HepG2 (cell line): ENCODE data around the gene NCOA5. TPM values are rescaled to one million over a fixed set of nuclear protein-coding genes. Genes with fewer than 3 reads are reported as not detected.
A peak's percentile ranks its signal among the peaks of the same experiment; 100 is the strongest.

Source experiments
- BORCS8-MEF2B ChIP-seq: sonication (generic); formaldehyde crosslinking; IDR thresholded peaks from 2 replicates; pipeline ENCODE4 v1.8.0; 2022; ENCODE audit warnings: mild to moderate bottlenecking, missing genetic modification reagents
- CHCHD3 ChIP-seq: sonication (generic); formaldehyde crosslinking; IDR thresholded peaks from 2 replicates; pipeline ENCODE4 v1.8.0; 2022; ENCODE audit warnings: mild to moderate bottlenecking, missing genetic modification reagents, moderate library complexity
- DDIT3 ChIP-seq: sonication (generic); formaldehyde crosslinking; IDR thresholded peaks from 2 replicates; pipeline ENCODE4 v1.4.0; 2020; ENCODE audit warnings: mild to moderate bottlenecking, missing genetic modification reagents
- FOSL2 ChIP-seq: sonication (generic); formaldehyde crosslinking; IDR thresholded peaks from 2 replicates; pipeline ENCODE4 v1.4.0; 2020; ENCODE audit warnings: missing genetic modification reagents
- FOXA3 ChIP-seq: IDR thresholded peaks from 2 replicates; pipeline ENCODE4 v1.6.1; 2016; ENCODE audit warnings: missing genetic modification reagents, missing compliant biosample characterization
- GLI4 ChIP-seq: sonication (generic); formaldehyde crosslinking; IDR thresholded peaks from 2 replicates; pipeline ENCODE4 v1.5.1; 2020; ENCODE audit warnings: missing genetic modification reagents, mild to moderate bottlenecking, moderate library complexity, borderline replicate concordance
- HDAC6 ChIP-seq: fragments of 200-600 bp; sonication (generic); IDR thresholded peaks from 2 replicates; pipeline ENCODE4 v1.7.0; 2017; ENCODE audit warnings: mild to moderate bottlenecking, antibody characterized with exemption, low read length, low read depth
- JUND ChIP-seq: sonication (generic); formaldehyde crosslinking; IDR thresholded peaks from 2 replicates; pipeline ENCODE4 v1.8.0; 2022; ENCODE audit warnings: mild to moderate bottlenecking, missing genetic modification reagents
- MYC ChIP-seq: sonication (generic); formaldehyde crosslinking; IDR thresholded peaks from 2 replicates; pipeline ENCODE4 v1.9.0; 2021; ENCODE audit warnings: missing genetic modification reagents, borderline replicate concordance
- POGZ ChIP-seq: sonication (generic); formaldehyde crosslinking; IDR thresholded peaks from 2 replicates; pipeline ENCODE4 v1.4.0; 2020; ENCODE audit warnings: mild to moderate bottlenecking, missing genetic modification reagents
- RBFOX2 ChIP-seq: fragments of 200-400 bp; formaldehyde crosslinking; IDR thresholded peaks from 2 replicates; pipeline ENCODE4 v1.6.1; 2017; ENCODE audit warnings: low read depth, mild to moderate bottlenecking, low read length
- RXRB ChIP-seq: IDR thresholded peaks from 2 replicates; pipeline ENCODE4 v1.6.1; 2016; ENCODE audit warnings: borderline replicate concordance, missing genetic modification reagents, missing compliant biosample characterization
- SALL2 ChIP-seq: sonication (generic); formaldehyde crosslinking; IDR thresholded peaks from 2 replicates; pipeline ENCODE4 v1.8.1; 2023; ENCODE audit warnings: mild to moderate bottlenecking, missing genetic modification reagents, inconsistent platforms
- SP140L ChIP-seq: sonication (generic); formaldehyde crosslinking; IDR thresholded peaks from 2 replicates; pipeline ENCODE4 v1.4.0; 2020; ENCODE audit warnings: missing genetic modification reagents, borderline replicate concordance
- SP2 ChIP-seq: sonication (generic); formaldehyde crosslinking; IDR thresholded peaks from 2 replicates; pipeline ENCODE4 v1.5.1; 2020; ENCODE audit warnings: mild to moderate bottlenecking, missing genetic modification reagents
- TCF7L2 ChIP-seq: IDR thresholded peaks from 2 replicates; pipeline ENCODE4 v1.6.1; 2011; ENCODE audit warnings: mild to moderate bottlenecking, low read depth, low read length, moderate library complexity
- TFE3 ChIP-seq: IDR thresholded peaks from 2 replicates; pipeline ENCODE4 v1.6.1; 2016
- TIGD3 ChIP-seq: sonication (generic); formaldehyde crosslinking; IDR thresholded peaks from 2 replicates; pipeline ENCODE4 v1.5.1; 2020; ENCODE audit warnings: mild to moderate bottlenecking, missing genetic modification reagents, borderline replicate concordance
- U2AF1 ChIP-seq: fragments of 200-400 bp; formaldehyde crosslinking; optimal IDR thresholded peaks from 2 replicates; pipeline ENCODE3; 2017; ENCODE audit warnings: mild to moderate bottlenecking, low read depth, low read length
- ZFP62 ChIP-seq: sonication (generic); formaldehyde crosslinking; IDR thresholded peaks from 2 replicates; pipeline ENCODE4 v1.4.0; 2020; ENCODE audit warnings: missing genetic modification reagents
- ZNF18 ChIP-seq: sonication (generic); formaldehyde crosslinking; IDR thresholded peaks from 2 replicates; pipeline ENCODE4 v1.8.0; 2022; ENCODE audit warnings: mild to moderate bottlenecking, missing genetic modification reagents; ENCODE audit not compliant: insufficient replicate concordance
- ZNF225 ChIP-seq: sonication (generic); formaldehyde crosslinking; IDR thresholded peaks from 2 replicates; pipeline ENCODE4 v1.4.0; 2020; ENCODE audit warnings: mild to moderate bottlenecking, missing genetic modification reagents
- ZNF44 ChIP-seq: sonication (generic); formaldehyde crosslinking; IDR thresholded peaks from 2 replicates; pipeline ENCODE4 v1.5.1; 2020; ENCODE audit warnings: mild to moderate bottlenecking, missing genetic modification reagents
- ZNF552 ChIP-seq: sonication (generic); formaldehyde crosslinking; IDR thresholded peaks from 2 replicates; pipeline ENCODE4 v1.9.0; 2022; ENCODE audit warnings: missing genetic modification reagents, mild to moderate bottlenecking, borderline replicate concordance
- ZNF598 ChIP-seq: sonication (generic); formaldehyde crosslinking; IDR thresholded peaks from 2 replicates; pipeline ENCODE4 v1.5.1; 2020; ENCODE audit warnings: mild to moderate bottlenecking, missing genetic modification reagents, borderline replicate concordance
- polyA plus RNA-seq, 8 experiments: library from polyadenylated mRNA; depleted of rRNA in 3 of 8; stranded (reverse) in 7 of 8; unstranded in 1 of 8; fragments of >200 nt; fragmentation: Illumina TruSeq in 4 of 8; extraction: Trizol in 4 of 8; gene quantifications; 2 replicates each; pipeline versions ENCODE4 v1.2.1 to v1.2.3, GENCODE V29; 2011 to 2016; ENCODE audit warnings: low read depth in 4 of 8, missing spikeins in 1 of 8, mixed read lengths in 1 of 8; ENCODE audit not compliant: insufficient read depth in 1 of 8
- total RNA-seq, 5 experiments: library from RNA; depleted of rRNA; stranded (reverse); fragments of >200 nt; fragmentation: Illumina TruSeq; extraction: Trizol; gene quantifications; 2 replicates each; pipeline ENCODE4 v1.2.3, GENCODE V29; 2016; ENCODE audit warnings: low read depth in 1 of 5

NCOA5 gene
- total and polyA plus RNA-seq, 2 of the 13 experiments (the other 11 are each of a cell fraction or from before 2014, with no cell fraction given) = 16.5 to 28.4 TPM

DNA sequence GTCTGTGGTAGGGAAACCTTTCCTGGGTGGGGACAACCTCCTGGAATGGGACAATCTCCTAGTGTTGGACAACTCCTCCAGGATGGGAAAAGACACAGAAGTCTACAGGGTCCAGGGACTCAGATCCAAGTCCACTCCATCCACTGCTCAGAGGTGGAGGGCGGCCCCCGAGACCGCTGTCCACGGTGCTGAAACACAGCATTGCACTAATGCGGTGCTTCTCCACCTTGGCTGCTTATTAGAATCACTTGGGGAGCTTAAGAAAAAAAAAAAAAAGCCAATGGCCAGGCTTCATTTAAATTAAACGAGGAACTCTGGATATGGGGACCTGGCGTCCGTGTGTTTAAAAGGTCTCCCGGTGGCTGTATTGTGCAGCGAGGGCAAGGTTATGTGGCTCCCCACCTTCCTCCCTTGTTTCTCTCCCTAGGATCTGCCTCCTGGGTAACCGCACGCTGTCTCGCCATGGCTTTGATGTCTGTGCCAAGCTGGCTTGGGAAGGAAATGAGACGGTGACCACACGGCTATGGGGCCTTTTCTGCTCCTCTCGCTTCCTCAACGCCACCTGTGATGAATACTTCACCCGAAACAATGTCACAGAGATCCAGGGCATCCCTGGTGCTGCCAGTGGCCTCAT, 48.7 kb downstream of the NCOA5 start (continued):
- TF ChIP-seq RBFOX2 (no peak), ZNF225 (peak; percentile 55; the same call in 1 of the 2 replicates), SALL2 (peak; percentile 62; the same call in 1 of the 2 replicates), FOXA3 (peak; percentile 51; the same call in 1 of the 2 replicates), CHCHD3 (CRISPR knock-in tag) (no peak), HDAC6 (no peak), ZNF44 (CRISPR knock-in tag) (no peak), ZNF18 (no peak), ZNF598 (CRISPR knock-in tag) (peak; percentile 74; the same call in 1 of the 2 replicates), U2AF1 (no peak), TIGD3 (peak; percentile 75; the same call in 1 of the 2 replicates), POGZ (no peak), TCF7L2 (no peak), TFE3 (CRISPR knock-in tag) (peak; percentile 84), SP140L (peak; percentile 99), MYC (CRISPR knock-in tag) (peak; percentile 43; the same call in 1 of the 2 replicates), RXRB (CRISPR knock-in tag) (peak; percentile 85), GLI4 (CRISPR knock-in tag) (peak; percentile 93; the same call in 1 of the 2 replicates), BORCS8-MEF2B (CRISPR knock-in tag) (peak; percentile 98), JUND (CRISPR knock-in tag) (peak; percentile 51; the same call in 1 of the 2 replicates), SP2 (CRISPR knock-in tag) (no peak), DDIT3 (CRISPR knock-in tag) (no peak), FOSL2 (peak; percentile 70; the same call in 1 of the 2 replicates), ZFP62 (no peak), ZNF552 (CRISPR knock-in tag) (0 out of 2 replicates have a peak, but pooled peaks have one; percentile 58)
